ENCODE data around the gene FHIT.

Gene FHIT

GRCh38 chr3:61139686-61140085 is 111.6 kb downstream of the FHIT start:
- TF ChIP-seq GATA1 (IDR thresholded peaks at IDR 0.05; ENCODE audit: low read depth, low read length) (no peak), POLR2A (IDR thresholded peaks at IDR 0.05; ENCODE audit: low read length) (no peak)
- no peak for DNase-seq

- TF ChIP-seq POLR2A (IDR thresholded peaks at IDR 0.05; ENCODE audit: low read length) (no peak), GATA1 (IDR thresholded peaks at IDR 0.05; ENCODE audit: low read depth, low read length) (no peak)
- DNase-seq: no peak
These were observed 112.9 kb downstream of the FHIT start for GRCh38 chr3:61138401-61138800.

- DNase-seq: no peak
- TF ChIP-seq GATA1 (IDR thresholded peaks at IDR 0.05; ENCODE audit: low read depth, low read length) (no peak), POLR2A (IDR thresholded peaks at IDR 0.05; ENCODE audit: low read length) (no peak)
These were observed 115.1 kb downstream of the FHIT start for GRCh38 chr3:61136191-61136590.

GRCh38 chr3:61134532-61134931 is 116.7 kb downstream of the FHIT start:
- TF ChIP-seq GATA1 (IDR thresholded peaks at IDR 0.05; ENCODE audit: low read depth, low read length) (no peak), POLR2A (IDR thresholded peaks at IDR 0.05; ENCODE audit: low read length) (no peak)
- no peak for DNase-seq

GRCh38 chr3:61132062-61132461 is 119.2 kb downstream of the FHIT start:
- no peak for TF ChIP-seq POLR2A (IDR thresholded peaks at IDR 0.05; ENCODE audit: low read length)
- TF ChIP-seq GATA1 (IDR thresholded peaks at IDR 0.05; ENCODE audit: low read depth, low read length): no peak
- no peak for DNase-seq

GRCh38 chr3:61118830-61119229 is 132.4 kb downstream of the FHIT start:
- no peak for DNase-seq
- TF ChIP-seq GATA1 (IDR thresholded peaks at IDR 0.05; ENCODE audit: low read depth, low read length) (no peak), POLR2A (IDR thresholded peaks at IDR 0.05; ENCODE audit: low read length) (no peak)

GRCh38 chr3:61117045-61117898 is 134.0 kb downstream of the FHIT start:
- TF ChIP-seq GATA1 (IDR thresholded peaks at IDR 0.05; ENCODE audit: low read depth, low read length) (no peak), POLR2A (IDR thresholded peaks at IDR 0.05; ENCODE audit: low read length) (no peak)
- DNase-seq: no peak

- TF ChIP-seq GATA1 (IDR thresholded peaks at IDR 0.05; ENCODE audit: low read depth, low read length) (no peak), POLR2A (IDR thresholded peaks at IDR 0.05; ENCODE audit: low read length) (no peak)
- no peak for DNase-seq
These were observed 136.8 kb downstream of the FHIT start for GRCh38 chr3:61114316-61114953.

- TF ChIP-seq GATA1 (IDR thresholded peaks at IDR 0.05; ENCODE audit: low read depth, low read length): no peak
- TF ChIP-seq POLR2A (IDR thresholded peaks at IDR 0.05; ENCODE audit: low read length): no peak
- no peak for DNase-seq
These were observed 139.4 kb downstream of the FHIT start for GRCh38 chr3:61111825-61112224.

GRCh38 chr3:61110576-61110975 is 140.7 kb downstream of the FHIT start:
- TF ChIP-seq POLR2A (IDR thresholded peaks at IDR 0.05; ENCODE audit: low read length) (no peak), GATA1 (IDR thresholded peaks at IDR 0.05; ENCODE audit: low read depth, low read length) (no peak)
- no peak for DNase-seq

GRCh38 chr3:61108247-61109019 is 142.8 kb downstream of the FHIT start:
- DNase-seq: no peak
- TF ChIP-seq GATA1 (IDR thresholded peaks at IDR 0.05; ENCODE audit: low read depth, low read length) (no peak), POLR2A (IDR thresholded peaks at IDR 0.05; ENCODE audit: low read length) (no peak)

- TF ChIP-seq GATA1 (IDR thresholded peaks at IDR 0.05; ENCODE audit: low read depth, low read length): no peak
- no peak for TF ChIP-seq POLR2A (IDR thresholded peaks at IDR 0.05; ENCODE audit: low read length)
- no peak for DNase-seq
These were observed 156.6 kb downstream of the FHIT start for GRCh38 chr3:61094608-61095007.

GRCh38 chr3:61093364-61093763 is 157.9 kb downstream of the FHIT start:
- no peak for DNase-seq
- TF ChIP-seq POLR2A (IDR thresholded peaks at IDR 0.05; ENCODE audit: low read length) (no peak), GATA1 (IDR thresholded peaks at IDR 0.05; ENCODE audit: low read depth, low read length) (no peak)

GRCh38 chr3:61092870-61093269 is 158.4 kb downstream of the FHIT start:
- TF ChIP-seq POLR2A (IDR thresholded peaks at IDR 0.05; ENCODE audit: low read length) (no peak), GATA1 (IDR thresholded peaks at IDR 0.05; ENCODE audit: low read depth, low read length) (no peak)
- DNase-seq: no peak

All from erythroblast (primary cell).